Measurements from ENCODE around the gene LRRC38. TPM values are rescaled to one million over a fixed set of nuclear protein-coding genes. Genes with fewer than 3 reads are reported as not detected.
A peak's percentile ranks its signal among the peaks of the same experiment; 100 is the strongest.

Gene LRRC38
- total and polyA plus RNA-seq, 2 of the 8 experiments (the other 6 are each of a cell fraction or from before 2014, with no cell fraction given), result 0.17 to 0.63 TPM

DNA sequence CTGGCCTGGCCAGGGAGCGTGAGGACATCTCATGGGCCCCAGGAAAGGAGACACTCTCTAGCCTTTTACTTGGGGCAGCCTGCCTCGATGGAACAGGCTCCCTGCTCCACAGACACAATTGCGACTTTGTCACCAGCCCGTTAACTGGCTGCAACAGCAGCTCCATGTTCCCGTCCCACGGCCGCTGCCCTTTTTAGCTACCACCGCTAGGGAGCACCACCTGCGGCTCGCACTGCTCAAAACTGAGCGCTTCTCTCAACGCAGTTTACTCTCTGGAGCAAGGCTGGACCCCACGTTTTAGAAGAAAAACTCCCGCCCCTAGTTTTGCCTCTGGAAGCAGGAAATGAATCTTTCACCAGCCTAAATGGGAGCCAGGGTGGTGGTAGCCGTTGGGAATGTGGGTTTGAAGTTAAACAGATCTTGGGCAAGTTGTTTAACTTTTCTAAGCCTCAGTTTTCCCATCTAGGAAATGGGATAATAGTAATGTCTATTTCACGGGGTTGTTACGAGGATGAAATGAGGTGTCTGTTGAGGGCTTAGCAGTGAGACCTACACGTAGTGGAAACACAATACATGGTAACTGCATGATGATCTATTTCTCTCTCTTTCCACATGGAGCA lies 3.5 kb upstream of the LRRC38 start (continued):
- TF ChIP-seq, protein P1, sequence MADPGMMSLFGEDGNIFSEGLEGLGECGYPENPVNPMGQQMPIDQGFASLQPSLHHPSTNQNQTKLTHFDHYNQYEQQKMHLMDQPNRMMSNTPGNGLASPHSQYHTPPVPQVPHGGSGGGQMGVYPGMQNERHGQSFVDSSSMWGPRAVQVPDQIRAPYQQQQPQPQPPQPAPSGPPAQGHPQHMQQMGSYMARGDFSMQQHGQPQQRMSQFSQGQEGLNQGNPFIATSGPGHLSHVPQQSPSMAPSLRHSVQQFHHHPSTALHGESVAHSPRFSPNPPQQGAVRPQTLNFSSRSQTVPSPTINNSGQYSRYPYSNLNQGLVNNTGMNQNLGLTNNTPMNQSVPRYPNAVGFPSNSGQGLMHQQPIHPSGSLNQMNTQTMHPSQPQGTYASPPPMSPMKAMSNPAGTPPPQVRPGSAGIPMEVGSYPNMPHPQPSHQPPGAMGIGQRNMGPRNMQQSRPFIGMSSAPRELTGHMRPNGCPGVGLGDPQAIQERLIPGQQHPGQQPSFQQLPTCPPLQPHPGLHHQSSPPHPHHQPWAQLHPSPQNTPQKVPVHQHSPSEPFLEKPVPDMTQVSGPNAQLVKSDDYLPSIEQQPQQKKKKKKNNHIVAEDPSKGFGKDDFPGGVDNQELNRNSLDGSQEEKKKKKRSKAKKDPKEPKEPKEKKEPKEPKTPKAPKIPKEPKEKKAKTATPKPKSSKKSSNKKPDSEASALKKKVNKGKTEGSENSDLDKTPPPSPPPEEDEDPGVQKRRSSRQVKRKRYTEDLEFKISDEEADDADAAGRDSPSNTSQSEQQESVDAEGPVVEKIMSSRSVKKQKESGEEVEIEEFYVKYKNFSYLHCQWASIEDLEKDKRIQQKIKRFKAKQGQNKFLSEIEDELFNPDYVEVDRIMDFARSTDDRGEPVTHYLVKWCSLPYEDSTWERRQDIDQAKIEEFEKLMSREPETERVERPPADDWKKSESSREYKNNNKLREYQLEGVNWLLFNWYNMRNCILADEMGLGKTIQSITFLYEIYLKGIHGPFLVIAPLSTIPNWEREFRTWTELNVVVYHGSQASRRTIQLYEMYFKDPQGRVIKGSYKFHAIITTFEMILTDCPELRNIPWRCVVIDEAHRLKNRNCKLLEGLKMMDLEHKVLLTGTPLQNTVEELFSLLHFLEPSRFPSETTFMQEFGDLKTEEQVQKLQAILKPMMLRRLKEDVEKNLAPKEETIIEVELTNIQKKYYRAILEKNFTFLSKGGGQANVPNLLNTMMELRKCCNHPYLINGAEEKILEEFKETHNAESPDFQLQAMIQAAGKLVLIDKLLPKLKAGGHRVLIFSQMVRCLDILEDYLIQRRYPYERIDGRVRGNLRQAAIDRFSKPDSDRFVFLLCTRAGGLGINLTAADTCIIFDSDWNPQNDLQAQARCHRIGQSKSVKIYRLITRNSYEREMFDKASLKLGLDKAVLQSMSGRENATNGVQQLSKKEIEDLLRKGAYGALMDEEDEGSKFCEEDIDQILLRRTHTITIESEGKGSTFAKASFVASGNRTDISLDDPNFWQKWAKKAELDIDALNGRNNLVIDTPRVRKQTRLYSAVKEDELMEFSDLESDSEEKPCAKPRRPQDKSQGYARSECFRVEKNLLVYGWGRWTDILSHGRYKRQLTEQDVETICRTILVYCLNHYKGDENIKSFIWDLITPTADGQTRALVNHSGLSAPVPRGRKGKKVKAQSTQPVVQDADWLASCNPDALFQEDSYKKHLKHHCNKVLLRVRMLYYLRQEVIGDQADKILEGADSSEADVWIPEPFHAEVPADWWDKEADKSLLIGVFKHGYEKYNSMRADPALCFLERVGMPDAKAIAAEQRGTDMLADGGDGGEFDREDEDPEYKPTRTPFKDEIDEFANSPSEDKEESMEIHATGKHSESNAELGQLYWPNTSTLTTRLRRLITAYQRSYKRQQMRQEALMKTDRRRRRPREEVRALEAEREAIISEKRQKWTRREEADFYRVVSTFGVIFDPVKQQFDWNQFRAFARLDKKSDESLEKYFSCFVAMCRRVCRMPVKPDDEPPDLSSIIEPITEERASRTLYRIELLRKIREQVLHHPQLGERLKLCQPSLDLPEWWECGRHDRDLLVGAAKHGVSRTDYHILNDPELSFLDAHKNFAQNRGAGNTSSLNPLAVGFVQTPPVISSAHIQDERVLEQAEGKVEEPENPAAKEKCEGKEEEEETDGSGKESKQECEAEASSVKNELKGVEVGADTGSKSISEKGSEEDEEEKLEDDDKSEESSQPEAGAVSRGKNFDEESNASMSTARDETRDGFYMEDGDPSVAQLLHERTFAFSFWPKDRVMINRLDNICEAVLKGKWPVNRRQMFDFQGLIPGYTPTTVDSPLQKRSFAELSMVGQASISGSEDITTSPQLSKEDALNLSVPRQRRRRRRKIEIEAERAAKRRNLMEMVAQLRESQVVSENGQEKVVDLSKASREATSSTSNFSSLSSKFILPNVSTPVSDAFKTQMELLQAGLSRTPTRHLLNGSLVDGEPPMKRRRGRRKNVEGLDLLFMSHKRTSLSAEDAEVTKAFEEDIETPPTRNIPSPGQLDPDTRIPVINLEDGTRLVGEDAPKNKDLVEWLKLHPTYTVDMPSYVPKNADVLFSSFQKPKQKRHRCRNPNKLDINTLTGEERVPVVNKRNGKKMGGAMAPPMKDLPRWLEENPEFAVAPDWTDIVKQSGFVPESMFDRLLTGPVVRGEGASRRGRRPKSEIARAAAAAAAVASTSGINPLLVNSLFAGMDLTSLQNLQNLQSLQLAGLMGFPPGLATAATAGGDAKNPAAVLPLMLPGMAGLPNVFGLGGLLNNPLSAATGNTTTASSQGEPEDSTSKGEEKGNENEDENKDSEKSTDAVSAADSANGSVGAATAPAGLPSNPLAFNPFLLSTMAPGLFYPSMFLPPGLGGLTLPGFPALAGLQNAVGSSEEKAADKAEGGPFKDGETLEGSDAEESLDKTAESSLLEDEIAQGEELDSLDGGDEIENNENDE (IDR thresholded peaks at IDR 0.05; ENCODE audit: insufficient replicate concordance, low read length), result no peak
- no peak for TF ChIP-seq SIX5 (IDR thresholded peaks at IDR 0.05; ENCODE audit: low read depth, low read length)
- TF ChIP-seq RXRA (IDR thresholded peaks at IDR 0.05; ENCODE audit: insufficient read depth, low read depth, low read length), result no peak
- no peak for TF ChIP-seq CBX8 (IDR thresholded peaks at IDR 0.05; ENCODE audit: borderline replicate concordance, low read depth, low read length)
- TF ChIP-seq, protein P2, sequence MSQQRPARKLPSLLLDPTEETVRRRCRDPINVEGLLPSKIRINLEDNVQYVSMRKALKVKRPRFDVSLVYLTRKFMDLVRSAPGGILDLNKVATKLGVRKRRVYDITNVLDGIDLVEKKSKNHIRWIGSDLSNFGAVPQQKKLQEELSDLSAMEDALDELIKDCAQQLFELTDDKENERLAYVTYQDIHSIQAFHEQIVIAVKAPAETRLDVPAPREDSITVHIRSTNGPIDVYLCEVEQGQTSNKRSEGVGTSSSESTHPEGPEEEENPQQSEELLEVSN (IDR thresholded peaks at IDR 0.05), result no peak
- TF ChIP-seq CTBP2 (IDR thresholded peaks at IDR 0.05; ENCODE audit: borderline replicate concordance, insufficient read depth, insufficient read length, low read length), result no peak
- no peak for TF ChIP-seq BRCA1 (IDR thresholded peaks at IDR 0.05; ENCODE audit: low read depth, low read length)
- no peak for TF ChIP-seq POLR2A (IDR thresholded peaks at IDR 0.05; ENCODE audit: control extremely low read depth in 1 of 2, low read depth in 2 of 2, low read length in 2 of 2)
- TF ChIP-seq POLR2AphosphoS5 (IDR thresholded peaks at IDR 0.05; ENCODE audit: low read depth, low read length), result no peak
- TF ChIP-seq, protein P3, sequence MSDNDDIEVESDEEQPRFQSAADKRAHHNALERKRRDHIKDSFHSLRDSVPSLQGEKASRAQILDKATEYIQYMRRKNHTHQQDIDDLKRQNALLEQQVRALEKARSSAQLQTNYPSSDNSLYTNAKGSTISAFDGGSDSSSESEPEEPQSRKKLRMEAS (IDR thresholded peaks at IDR 0.05), result 0 out of 2 replicates have a peak, but pooled peaks have one; percentile 9
